Ramos (cell line): ENCODE results near the gene PYCR2.

Experiments
- in situ Hi-C: fragments of 300-500 bp; cut with MboI; formaldehyde crosslinking; loops from one replicate; pipeline ENCODE4 v1.14.3; 2022; ENCODE audit warnings: low sequenced_read_pairs; ENCODE audit not compliant: unreplicated experiment

The PYCR2 gene

GRCh38 chr1:225923381-225923691 is 714 bp downstream of the PYCR2 start:
- in situ Hi-C loops, result no loop called here

DNA sequence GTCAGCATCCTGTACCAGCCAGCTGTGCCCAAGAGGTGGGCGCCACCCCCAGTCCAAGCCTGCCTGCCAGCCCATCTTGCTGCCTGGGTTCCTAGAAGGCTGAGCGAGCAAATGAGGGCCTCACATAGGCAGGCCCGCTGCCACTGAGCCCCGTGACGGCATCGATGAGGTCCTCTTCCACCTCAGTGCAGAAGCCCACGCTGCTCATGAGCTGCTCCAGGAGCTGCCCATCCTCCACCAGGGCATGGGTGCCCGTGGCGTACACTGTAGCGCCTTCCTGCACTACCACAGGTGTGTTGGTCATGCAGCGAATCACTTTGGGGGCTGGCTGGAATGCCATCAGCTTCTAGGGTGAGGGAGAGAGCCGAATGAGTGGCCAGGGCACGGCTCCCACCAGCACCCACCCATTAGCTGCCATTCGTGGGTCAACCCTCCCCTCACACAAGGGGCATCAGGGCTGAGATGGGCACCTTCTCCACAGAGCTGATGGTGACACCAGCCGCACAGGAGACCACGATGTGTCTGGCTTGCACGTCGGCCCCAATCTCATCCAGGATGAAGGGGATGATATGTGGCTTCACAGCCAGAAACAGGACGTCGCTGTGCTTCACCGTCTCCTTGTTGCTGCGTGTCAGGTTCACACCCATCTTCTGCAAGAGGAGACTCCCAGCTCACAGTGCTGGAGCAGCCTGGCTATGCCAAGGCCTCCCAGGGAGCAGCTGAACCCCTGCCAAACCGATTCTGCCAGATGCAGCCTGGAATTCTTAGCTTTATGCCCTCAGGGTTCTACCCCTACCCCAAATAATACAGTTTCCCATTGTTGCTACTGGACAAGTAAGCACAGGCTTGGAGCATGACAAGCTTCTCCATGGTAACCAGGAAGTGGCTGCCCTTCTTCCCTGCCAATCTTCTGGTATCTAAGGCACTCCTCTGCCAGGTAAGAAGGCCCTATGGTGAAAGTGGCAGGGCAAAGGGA is 2.0 kb downstream of the PYCR2 start:
- in situ Hi-C loops, result no loop called here

GRCh38 chr1:225919906-225920305 is 4.1 kb downstream of the PYCR2 start:
- in situ Hi-C loops, result no loop called here

GRCh38 chr1:225918280-225918679 is 5.8 kb downstream of the PYCR2 start:
- in situ Hi-C loops, result no loop called here

GRCh38 chr1:225917536-225917935 is 6.5 kb downstream of the PYCR2 start:
- in situ Hi-C loops, result no loop called here

GRCh38 chr1:225917101-225917500 is 6.9 kb downstream of the PYCR2 start:
- in situ Hi-C loops, result no loop called here

- in situ Hi-C loops, result no loop called here
Observed at GRCh38 chr1:225915538-225915991, 8.5 kb downstream of the PYCR2 start.

GRCh38 chr1:225914947-225915346 is 9.1 kb downstream of the PYCR2 start:
- in situ Hi-C loops, result no loop called here

DNA sequence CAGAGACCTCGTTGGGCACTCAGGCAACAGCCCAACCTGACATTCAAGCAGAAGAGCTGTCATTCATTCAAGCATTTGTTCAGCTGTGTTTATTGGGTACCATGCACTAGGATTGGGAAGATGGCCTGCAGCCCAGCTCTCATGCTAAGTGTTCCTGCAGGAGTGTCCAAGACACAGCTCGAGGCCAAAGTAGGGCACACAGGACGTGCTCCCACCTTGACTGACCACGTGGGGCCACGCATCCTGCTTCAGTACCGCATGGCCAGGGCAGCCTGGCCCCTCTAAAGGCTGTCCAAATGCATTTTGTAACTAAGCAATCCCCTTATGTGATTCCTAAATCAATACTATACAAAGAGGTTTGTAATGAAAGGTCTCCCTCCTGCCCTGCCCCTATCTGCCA is 9.7 kb downstream of the PYCR2 start:
- in situ Hi-C loops, result no loop called here

- in situ Hi-C loops, result no loop called here
Observed at GRCh38 chr1:225911191-225912130, 12.6 kb downstream of the PYCR2 start.

GRCh38 chr1:225909477-225909876 is 14.6 kb downstream of the PYCR2 start:
- in situ Hi-C loops, result no loop called here

DNA sequence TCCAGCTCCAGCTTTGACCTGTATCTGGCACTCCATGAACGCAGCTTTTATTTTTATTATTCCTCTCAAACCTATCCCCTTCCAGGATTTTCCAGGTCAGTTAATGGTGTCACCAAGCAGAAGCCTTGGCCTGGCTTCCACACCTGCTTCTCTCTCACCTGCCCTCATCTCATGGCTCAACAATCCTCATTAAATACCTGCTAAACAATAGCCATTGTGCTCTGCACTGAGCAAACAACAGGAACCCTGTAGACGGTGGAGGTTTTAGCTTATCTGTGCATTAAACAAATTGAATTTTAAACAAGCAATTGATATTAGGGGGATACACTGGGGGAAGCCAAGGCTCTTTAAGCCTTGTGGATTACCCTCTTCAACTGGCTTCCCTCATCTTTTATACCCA is 15.3 kb downstream of the PYCR2 start:
- in situ Hi-C loops, result no loop called here

DNA sequence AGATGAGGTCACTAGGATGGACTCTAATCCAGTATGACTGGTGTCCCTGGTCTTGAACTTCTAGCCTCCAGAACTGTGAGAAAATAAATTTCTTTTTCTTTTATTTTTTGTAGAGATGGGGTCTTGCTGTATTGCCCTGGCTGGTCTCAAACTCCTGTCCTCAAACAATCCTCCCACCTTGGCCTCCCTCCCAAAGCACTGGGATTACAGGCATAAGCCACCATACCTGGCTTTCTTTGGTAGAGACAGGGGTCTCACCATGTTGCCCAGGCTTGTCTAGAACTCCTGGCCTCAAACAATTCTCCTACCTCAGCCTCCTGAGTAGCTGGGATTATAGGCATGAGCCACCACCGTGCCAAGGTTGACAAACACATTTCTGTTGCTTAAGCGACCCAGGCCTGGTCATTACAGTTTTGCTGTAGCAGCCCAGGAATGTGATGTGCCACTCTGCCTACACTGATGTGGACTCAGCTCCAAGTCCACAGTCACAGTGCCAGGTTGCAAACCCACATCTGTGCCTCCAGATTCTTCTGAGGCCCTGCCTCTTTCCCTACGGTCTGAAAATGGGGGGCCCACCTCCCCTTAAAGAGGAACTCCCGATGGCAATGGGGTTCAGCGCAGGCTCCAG is 15.9 kb downstream of the PYCR2 start:
- in situ Hi-C loops, result no loop called here

- in situ Hi-C loops, result no loop called here
Observed at GRCh38 chr1:225907341-225907740, 16.7 kb downstream of the PYCR2 start.

DNA sequence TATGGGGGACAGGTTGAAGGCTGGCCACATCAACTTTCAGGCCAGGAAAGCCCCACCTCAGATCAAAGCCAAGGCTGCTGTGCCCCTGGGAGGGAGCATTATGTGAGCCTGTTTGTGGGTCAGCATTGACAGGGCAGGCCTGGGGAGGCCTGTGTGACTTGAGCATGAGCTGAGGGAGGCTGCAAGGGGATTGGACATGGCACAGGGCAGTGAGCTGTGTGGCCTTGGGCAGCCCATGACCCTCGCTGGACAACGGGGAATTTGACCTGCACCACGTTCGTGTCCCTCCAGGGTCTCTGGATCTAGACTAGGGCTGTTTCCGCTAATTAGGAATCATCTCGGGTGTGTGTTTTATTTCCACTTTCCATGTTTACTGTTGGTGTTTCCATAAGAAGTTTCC is 17.6 kb downstream of the PYCR2 start:
- in situ Hi-C loops, result no loop called here

GRCh38 chr1:225903623-225904022 is 20.4 kb downstream of the PYCR2 start:
- in situ Hi-C loops, result no loop called here

- in situ Hi-C loops, result no loop called here
Observed at GRCh38 chr1:225899044-225899925, 24.8 kb downstream of the PYCR2 start.

GRCh38 chr1:225897595-225898514 is 26.2 kb downstream of the PYCR2 start:
- in situ Hi-C loops, result no loop called here
